ENCODE measurements around the gene CFAP54.
A peak's percentile ranks its signal among the peaks of the same experiment; 100 is the strongest.
"Not testable (repeated sequence)": the region's sequence is repeated elsewhere in the genome, so short reads cannot be mapped to it uniquely, and the experiment has no call there.

The CFAP54 gene

GRCh38 chr12:96473394-96474093 lies 15.8 kb upstream of the CFAP54 start:
- no peak for DNase-seq (ENCODE audit: low read depth)

- DNase-seq (ENCODE audit: low read depth) = no peak
These were observed 15.2 kb upstream of the CFAP54 start for GRCh38 chr12:96474206-96474605.

- no peak for DNase-seq (ENCODE audit: low read depth)
These were observed 11.4 kb upstream of the CFAP54 start for GRCh38 chr12:96478011-96478410.

GRCh38 chr12:96482086-96482485 lies 7.3 kb upstream of the CFAP54 start:
- DNase-seq (ENCODE audit: low read depth) = no peak

GRCh38 chr12:96483116-96483515 lies 6.3 kb upstream of the CFAP54 start:
- no peak for DNase-seq (ENCODE audit: low read depth)

GRCh38 chr12:96486751-96487613 lies 2.4 kb upstream of the CFAP54 start:
- DNase-seq (ENCODE audit: low read depth) = peak; percentile 38

- DNase-seq (ENCODE audit: low read depth) = no peak
These were observed 1.7 kb upstream of the CFAP54 start for GRCh38 chr12:96487634-96488033.

- DNase-seq (ENCODE audit: low read depth) = no peak
These were observed 3.7 kb downstream of the CFAP54 start for GRCh38 chr12:96493106-96493505.

GRCh38 chr12:96494154-96494553 lies 4.8 kb downstream of the CFAP54 start:
- DNase-seq (ENCODE audit: low read depth) = not testable (repeated sequence)

- no peak for DNase-seq (ENCODE audit: low read depth)
These were observed 5.8 kb downstream of the CFAP54 start for GRCh38 chr12:96495155-96495554.

- DNase-seq (ENCODE audit: low read depth) = no peak
These were observed 6.6 kb downstream of the CFAP54 start for GRCh38 chr12:96495841-96496545.

GRCh38 chr12:96496944-96497343 lies 7.6 kb downstream of the CFAP54 start:
- DNase-seq (ENCODE audit: low read depth) = no peak

GRCh38 chr12:96497855-96498254 lies 8.5 kb downstream of the CFAP54 start:
- DNase-seq (ENCODE audit: low read depth) = no peak

- no peak for DNase-seq (ENCODE audit: low read depth)
These were observed 11.3 kb downstream of the CFAP54 start for GRCh38 chr12:96500693-96501092.

- DNase-seq (ENCODE audit: low read depth) = no peak
These were observed 11.9 kb downstream of the CFAP54 start for GRCh38 chr12:96501133-96501761.

GRCh38 chr12:96501908-96502307 lies 12.5 kb downstream of the CFAP54 start:
- DNase-seq (ENCODE audit: low read depth) = no peak

GRCh38 chr12:96502477-96502876 lies 13.1 kb downstream of the CFAP54 start:
- no peak for DNase-seq (ENCODE audit: low read depth)

- DNase-seq (ENCODE audit: low read depth) = no peak
These were observed 13.7 kb downstream of the CFAP54 start for GRCh38 chr12:96502949-96503532.

- no peak for DNase-seq (ENCODE audit: low read depth)
These were observed 14.6 kb downstream of the CFAP54 start for GRCh38 chr12:96503976-96504375.

- no peak for DNase-seq (ENCODE audit: low read depth)
These were observed 17.4 kb downstream of the CFAP54 start for GRCh38 chr12:96506776-96507175.

GRCh38 chr12:96510306-96510764 lies 21.0 kb downstream of the CFAP54 start:
- no peak for DNase-seq (ENCODE audit: low read depth)

GRCh38 chr12:96513166-96513565 lies 23.8 kb downstream of the CFAP54 start:
- DNase-seq (ENCODE audit: low read depth) = no peak
